ENCODE results near the gene ARHGAP4.

Gene ARHGAP4

GRCh38 chrX:153944140-153944799, 18.2 kb upstream of the ARHGAP4 start, which contains the start of gene RENBP:
TSS of gene RENBP (minus strand) at chrX:153944643. CDS start at chrX:153944610, 33 bp downstream.
- DNase-seq, result peak; percentile 33

- no peak for DNase-seq
Measured at GRCh38 chrX:153941336-153942252, 15.5 kb upstream of the ARHGAP4 start.

DNA sequence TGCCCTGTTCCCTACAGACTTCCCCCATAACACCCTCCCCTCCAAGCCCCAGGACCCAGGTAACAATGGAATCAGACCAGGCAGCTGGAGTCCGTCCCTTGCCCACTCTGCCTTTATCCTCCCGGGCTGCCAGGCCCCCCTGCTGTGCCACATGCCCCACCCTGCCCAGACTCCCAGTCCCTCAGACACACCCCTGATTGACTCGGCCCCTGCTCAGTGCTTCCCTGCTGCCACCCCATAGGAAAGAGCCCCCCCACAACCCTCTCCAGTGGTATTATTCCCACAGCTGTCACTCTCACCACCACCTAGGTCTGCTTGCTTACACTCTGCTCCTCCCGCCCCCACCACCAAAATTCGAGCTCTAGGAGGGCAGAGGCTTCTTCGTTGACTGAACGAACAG, 13.5 kb upstream of the ARHGAP4 start:
- no peak for DNase-seq

DNA sequence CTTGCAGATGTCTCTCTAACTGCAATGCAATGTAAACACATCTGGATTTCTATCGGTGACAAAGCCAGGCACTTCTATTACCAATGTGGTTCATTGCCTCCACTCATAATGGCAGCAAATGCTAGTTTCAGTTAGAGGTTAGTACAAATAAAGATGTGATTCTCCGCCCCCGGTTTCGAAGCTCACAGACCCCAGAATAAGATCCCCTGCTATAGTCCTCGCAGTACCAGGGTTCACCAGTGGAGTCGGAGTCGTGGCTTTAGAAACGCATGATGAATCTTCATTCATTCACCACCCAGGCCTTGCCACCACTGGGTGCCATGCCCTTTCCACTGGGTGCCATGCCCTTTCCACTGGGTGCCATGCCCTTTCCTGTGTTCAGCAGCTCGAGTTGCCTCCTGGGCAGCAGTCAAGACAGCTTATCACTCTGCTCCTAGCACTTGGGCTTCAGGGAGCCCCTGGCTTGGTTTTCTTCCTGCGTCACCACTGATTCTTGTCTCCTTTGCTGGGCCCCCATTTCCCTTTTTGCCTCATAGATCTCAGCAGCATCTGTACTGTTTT, 12.2 kb upstream of the ARHGAP4 start:
- no peak for DNase-seq

DNA sequence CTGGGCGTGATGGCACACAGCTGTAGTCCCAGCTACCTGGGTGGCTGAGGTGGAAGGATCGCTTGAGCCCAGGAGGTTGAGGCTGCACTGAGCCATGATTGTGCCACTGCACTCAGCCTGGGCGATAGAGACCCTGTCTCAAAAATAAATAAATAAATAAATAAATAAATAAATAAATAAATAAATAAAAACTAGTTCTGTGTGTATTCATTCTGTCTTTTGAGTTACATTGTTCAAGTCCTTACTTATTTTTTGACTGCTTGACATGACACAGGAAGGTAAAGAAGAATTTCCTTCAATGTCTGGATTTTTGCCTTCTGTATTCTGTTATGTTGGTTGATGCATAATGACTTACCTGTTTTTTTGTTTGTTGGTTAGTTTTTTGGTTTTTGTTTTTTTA, 11.0 kb upstream of the ARHGAP4 start:
- no peak for DNase-seq

- DNase-seq, result peak; percentile 81
Measured at GRCh38 chrX:153935326-153935851, 9.3 kb upstream of the ARHGAP4 start.

DNA sequence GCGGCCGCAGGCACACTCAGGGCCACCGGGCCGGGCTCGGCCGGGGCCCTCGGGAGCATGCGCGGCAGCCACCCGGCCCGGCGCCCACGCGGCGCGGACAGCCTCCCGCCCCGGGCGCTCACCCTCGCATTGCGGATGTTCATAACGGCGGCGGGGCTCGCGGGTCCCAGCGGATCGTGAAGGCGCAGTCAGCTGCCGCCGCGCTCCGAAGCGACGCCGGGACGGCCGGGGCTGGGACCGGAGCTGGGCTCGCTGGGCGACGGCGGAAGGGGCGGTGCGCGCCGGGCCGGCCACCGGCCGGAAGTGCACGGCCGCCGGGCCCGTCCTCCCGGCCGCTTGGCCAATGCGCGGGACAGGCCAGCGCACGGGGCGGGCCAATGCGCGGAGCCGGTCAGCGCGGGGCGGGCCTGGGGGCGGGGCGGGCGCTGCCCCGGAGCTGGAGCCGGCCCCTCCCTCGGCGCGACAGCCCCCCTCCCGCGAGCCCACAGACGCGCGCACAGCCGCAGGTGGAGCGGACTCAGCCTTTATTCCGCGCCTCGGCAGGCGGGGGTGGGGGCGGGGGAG, 8.8 kb upstream of the ARHGAP4 start, which contains the start of gene NAA10:
NAA10 (minus strand) TSS at position 276 of the 564 bp plus-strand sequence; CDS start at position 143, 133 bp downstream.
- peak; percentile 92 for DNase-seq

GRCh38 chrX:153934148-153934761, 8.2 kb upstream of the ARHGAP4 start:
- DNase-seq, result peak; percentile 48

- no peak for DNase-seq
Measured at GRCh38 chrX:153933748-153934147, 7.7 kb upstream of the ARHGAP4 start.

- no peak for DNase-seq
Measured at GRCh38 chrX:153932220-153932915, 6.3 kb upstream of the ARHGAP4 start.

- DNase-seq, result no peak
Measured at GRCh38 chrX:153931748-153932147, 5.7 kb upstream of the ARHGAP4 start.

- DNase-seq, result no peak
Measured at GRCh38 chrX:153931151-153931550, 5.1 kb upstream of the ARHGAP4 start.

DNA sequence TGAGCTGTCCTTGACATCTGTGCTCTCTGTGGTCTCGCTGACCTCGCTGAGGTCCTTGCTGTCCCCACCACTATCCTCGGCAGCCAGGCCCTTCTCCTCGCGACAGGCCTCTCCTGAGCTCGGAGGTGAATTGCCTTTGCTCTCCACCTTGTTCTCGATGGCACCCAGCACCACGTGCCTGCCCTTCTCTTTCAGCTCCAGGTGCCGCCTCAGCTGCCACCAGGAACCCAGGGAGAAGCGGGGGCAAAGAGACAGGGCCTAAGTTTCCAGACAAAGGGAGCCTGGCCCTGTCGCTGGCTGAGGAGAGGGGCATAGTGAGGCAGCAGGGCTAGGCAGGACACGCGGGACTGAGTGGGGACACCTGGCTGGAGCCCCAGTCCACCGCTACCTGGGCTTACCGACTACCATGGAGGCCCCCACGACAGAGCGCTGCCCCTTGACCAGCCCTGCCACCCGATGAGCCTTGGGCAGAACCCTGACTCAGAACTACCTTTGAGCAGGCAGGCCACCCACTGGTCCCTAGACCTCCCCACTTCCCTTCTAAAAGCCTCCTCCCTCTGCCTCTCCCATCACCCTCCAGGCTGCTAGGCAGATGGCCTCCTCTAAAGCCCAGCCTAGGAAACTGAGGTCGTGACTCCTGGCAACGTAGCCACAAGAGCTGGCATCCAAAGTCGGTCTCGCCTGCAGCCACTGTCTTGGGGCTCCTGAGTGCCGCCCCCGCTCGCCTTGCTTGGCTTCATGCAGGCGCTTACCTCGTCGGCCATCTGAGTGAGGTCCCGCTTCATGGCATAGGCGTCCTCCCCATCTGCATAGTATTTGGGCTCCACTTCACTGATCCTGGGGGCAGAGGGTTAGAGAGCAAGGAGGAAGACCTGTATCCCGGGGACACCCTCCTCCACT, 4.2 kb upstream of the ARHGAP4 start:
- no peak for DNase-seq

DNA sequence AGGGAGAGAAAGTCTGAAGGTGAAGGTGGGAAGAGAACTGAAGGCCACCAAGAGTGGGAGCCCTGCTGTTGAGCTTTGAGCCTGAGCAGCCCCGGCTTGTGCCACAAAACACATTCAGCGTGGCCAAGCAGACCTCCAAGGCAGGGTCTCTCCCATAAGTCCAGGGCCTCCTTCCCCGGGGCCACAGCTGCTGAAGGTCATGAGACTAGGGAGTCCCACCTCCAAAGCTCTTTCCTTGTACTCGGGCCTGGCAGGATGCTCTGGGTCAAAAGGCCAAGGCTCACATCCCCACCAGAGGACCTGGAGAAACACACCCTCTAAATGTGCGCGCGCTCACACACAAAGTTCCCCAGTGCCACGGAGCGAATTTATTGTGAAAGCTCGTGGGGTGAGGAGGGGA, 3.5 kb upstream of the ARHGAP4 start:
- DNase-seq, result no peak

GRCh38 chrX:153928846-153929245, 2.8 kb upstream of the ARHGAP4 start:
- DNase-seq, result no peak

- DNase-seq, result peak; percentile 99
Measured at GRCh38 chrX:153927922-153928760, 2.1 kb upstream of the ARHGAP4 start.

GRCh38 chrX:153927672-153927921, 1.5 kb upstream of the ARHGAP4 start:
- DNase-seq, result no peak

- peak; percentile 73 for DNase-seq
Measured at GRCh38 chrX:153926858-153927671, 1.0 kb upstream of the ARHGAP4 start.

DNA sequence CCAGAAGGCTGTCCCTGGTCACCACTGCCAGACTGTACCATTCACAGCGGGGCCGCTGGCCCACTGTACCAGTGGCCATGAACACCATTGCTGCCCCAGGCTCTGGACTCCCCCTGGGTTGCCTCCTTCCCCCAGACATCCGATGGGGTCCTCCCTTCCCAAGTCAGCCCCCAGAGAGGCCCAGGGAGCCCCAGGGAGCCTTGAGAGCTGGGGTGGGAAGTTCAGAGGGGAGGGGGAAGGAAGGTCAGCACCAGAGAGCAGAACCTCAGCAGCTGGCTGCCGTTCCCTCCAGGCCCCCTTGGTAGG, 441 bp upstream of the ARHGAP4 start:
- DNase-seq, result no peak

DNA sequence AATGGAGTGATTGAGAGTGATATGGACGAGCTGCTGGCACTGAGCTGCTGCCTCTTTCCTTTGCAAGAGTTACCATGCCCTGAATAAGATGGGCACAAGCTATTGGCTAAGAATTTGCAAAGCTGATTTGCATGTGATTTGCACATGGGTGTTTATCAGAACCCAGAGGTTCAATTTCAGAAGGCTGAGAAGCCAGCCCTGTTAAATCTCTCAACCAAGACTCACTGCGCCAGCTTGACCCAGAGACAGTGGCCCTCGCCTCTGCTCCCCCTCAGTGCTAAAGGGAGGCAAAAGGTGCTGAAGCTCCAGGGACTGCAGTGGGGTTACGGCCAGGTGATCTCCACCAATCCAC, 701 bp downstream of the ARHGAP4 start:
- DNase-seq, result no peak
